22Rv1 (cell line): Measurements from ENCODE around the gene CNTN4.

Experiments
- ZFX ChIP-seq: fragments of 450-650 bp; IDR thresholded peaks from 2 replicates; pipeline ENCODE4 v1.6.1; 2017; ENCODE audit warnings: antibody characterized with exemption, borderline replicate concordance
- TF ChIP-seq, protein P1 (sequence below): fragments of 450-650 bp; IDR thresholded peaks from 2 replicates; pipeline ENCODE4 v1.5.1; 2017; ENCODE audit warnings: mild to moderate bottlenecking

DNA sequence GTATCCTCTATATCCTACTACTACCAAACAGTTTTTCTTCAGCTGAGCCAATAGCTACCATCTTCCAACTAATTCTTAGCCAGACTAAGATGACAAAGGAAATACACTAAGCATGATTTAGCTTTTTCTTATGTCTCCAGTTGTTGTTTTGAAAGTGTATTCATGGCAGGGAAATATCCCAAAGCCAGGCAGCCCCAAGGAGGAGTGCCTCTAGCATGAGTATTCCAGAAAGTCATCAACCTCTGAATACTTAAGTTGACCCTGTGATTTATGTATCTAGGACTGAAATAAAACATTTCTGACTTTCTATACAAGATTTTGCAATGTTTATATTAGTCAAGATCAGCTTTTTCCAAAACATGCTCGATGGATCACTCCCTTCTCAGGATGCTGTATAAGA lies 562.4 kb downstream of the CNTN4 start:
- TF ChIP-seq, protein P1, sequence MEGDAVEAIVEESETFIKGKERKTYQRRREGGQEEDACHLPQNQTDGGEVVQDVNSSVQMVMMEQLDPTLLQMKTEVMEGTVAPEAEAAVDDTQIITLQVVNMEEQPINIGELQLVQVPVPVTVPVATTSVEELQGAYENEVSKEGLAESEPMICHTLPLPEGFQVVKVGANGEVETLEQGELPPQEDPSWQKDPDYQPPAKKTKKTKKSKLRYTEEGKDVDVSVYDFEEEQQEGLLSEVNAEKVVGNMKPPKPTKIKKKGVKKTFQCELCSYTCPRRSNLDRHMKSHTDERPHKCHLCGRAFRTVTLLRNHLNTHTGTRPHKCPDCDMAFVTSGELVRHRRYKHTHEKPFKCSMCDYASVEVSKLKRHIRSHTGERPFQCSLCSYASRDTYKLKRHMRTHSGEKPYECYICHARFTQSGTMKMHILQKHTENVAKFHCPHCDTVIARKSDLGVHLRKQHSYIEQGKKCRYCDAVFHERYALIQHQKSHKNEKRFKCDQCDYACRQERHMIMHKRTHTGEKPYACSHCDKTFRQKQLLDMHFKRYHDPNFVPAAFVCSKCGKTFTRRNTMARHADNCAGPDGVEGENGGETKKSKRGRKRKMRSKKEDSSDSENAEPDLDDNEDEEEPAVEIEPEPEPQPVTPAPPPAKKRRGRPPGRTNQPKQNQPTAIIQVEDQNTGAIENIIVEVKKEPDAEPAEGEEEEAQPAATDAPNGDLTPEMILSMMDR, result no peak
- TF ChIP-seq ZFX, result no peak
